GM03348 (cell line): ENCODE data around the gene LHX2.

Source experiments
- DNase-seq: peaks from one replicate; pipeline ENCODE4 v3.0.0; 2012; ENCODE audit warnings: low spot score

Gene LHX2

DNA sequence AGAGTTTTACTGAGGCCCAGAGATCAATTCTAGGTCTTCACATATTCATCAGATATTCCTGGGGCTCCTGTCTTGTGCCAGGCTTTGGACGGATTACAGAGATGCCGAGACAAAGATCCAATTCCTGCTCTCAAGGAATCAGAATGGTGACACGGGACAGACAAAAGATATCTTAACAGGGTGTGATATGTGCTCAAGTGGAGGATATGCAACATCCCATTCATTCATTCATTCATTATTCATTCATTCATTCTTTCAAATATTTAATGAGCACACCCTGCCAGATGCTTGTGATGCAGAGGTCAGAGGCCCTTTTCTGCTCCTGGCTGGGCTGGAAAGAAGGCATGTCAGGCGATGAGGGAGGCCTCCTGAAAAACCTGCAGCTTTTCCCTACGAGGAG, 21.8 kb downstream of the LHX2 start:
- DNase-seq = no peak

DNA sequence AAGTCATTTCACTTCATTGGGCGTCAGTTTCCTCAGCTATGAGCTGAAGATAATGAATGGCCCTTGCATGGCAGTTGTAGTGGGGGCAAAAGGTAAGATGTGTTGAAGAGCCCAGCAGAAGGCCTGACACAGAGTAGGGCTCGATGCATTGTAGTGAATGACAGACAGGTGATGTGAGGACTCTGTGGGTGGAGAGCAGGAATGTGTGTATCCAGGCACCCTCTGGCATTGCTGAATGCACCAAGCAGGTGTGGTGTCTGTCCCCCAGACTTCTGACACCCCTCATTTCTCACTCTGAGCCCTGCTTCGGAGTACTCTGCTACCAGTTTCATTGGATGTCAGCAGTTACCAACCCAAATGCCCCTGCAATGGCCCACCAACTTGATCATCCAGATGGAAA, 22.4 kb downstream of the LHX2 start:
- DNase-seq = no peak

DNA sequence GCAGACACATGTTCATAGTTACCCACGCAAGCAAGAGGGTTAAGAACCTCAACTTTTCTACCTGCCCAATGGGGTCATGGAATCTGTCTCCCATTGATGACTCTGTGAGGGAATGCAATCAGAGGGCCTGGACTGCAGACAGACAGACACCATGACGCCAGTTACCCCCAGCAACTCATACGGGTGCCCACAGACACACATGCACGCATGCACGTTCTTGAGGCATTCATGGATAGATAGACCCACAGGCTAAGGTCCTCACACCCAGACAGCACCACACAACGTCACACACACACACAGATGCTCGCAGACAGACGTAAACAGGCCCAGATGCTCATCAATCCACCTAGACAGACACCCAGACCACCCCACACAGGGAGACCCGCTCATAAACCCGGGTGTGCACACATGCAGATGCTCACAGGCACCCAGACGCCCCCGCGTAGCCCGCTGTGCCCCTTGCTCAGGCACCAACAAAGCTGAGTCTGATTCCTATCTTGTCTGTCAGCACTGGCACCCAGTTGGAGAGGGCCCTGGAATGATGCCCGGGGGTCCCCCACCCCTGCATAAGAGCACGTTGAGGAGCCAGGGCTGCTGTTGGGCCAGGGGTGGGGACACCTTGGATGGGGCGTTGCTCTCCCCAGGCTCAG, 23.6 kb downstream of the LHX2 start:
- no peak for DNase-seq

DNA sequence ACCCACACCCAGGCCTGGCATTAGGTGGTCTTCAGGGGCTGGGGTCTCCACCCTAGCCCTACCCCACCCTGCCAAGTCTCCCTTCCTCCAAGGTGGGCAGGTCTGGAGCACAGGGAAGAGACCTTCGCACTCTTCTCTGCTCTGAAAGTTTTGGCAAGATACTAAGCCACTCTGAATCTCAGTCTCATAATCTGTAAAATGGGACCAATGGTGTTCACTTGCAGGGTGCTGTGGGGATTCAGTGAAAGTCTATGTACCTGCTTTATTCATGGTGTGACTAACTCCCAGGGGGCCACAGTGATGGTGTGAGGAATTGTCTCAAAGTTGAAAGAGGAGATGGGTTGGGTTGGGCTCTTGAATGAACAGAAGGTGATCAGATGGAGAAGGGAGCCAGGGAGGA, 25.0 kb downstream of the LHX2 start:
- no peak for DNase-seq

DNA sequence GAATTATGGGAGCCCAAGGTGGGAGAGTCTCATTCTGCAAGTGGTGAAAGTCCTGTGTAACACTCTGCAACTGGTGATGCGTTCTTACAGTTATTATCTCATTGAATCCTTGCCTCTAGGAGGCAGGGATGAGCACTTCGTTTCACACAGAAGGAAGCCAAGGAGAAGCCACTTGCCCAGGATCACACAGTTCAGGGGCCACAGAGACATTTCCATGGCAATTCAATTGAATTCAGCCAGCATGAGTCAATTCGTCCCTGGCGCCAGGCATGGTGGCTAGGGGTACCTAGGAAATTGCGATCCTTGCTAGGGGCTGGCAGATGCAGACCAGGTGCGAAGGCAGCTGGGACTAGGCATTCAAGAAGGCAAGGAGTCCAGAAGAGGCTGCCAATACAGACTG, 26.2 kb downstream of the LHX2 start:
- no peak for DNase-seq

DNA sequence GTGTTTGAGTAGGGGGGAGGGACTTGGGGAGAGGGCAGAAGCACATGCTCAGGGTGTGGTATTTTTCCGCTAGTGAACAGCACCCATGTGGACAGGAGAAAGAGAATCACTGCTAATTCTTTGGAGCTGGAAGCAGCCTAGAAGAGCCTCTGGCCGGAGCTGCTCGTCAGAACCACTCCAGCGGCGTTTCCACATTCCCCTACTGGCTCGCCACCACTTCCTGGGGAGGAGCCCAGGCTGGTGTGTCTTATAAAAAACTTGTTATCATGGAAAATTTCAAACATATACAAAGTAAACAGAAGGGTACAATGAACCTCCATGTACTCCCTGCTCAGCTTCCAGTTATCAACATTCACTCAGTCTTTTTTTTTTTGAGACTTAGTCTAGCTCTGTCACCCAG, 26.7 kb downstream of the LHX2 start:
- peak; percentile 47 for DNase-seq

DNA sequence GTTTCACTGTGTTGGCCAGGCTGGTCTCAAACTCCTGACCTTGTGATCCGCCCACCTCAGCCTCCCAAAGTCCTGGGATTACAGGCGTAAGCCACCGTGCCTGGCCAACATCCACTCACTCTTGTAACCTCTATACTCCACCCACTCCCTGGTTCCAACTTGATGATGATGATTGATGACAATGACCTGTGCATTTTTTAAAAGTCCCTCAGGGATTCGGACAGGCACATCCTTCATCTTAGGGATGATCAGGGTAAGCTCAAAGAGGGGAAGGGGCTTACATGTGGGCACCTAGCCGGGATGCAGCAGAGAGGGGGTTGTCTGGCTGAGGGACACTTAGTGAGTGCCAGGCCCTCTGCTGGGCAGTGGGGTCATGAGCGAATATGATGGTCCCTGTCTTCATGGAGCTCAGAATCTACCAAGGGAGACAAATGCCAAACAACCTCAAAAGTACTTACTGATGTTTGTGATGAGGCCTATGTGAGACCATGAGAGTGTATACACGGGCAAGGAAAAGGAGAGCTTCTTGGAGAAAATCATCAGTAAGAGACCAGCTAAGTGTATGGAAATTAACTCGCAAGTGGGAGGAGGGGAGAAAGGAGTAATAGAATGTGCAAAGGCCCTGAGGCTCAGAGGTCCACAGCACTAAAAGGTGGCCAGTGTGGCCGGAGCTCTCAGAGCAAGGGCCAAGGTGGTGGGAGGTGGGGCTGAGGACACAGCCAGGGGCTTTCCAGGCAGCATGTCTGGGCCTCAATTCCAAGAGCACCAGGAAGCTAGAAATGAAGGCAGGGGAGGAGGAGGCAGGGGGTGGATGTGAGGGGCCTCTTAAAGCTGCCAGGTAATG, 27.4 kb downstream of the LHX2 start:
- no peak for DNase-seq

DNA sequence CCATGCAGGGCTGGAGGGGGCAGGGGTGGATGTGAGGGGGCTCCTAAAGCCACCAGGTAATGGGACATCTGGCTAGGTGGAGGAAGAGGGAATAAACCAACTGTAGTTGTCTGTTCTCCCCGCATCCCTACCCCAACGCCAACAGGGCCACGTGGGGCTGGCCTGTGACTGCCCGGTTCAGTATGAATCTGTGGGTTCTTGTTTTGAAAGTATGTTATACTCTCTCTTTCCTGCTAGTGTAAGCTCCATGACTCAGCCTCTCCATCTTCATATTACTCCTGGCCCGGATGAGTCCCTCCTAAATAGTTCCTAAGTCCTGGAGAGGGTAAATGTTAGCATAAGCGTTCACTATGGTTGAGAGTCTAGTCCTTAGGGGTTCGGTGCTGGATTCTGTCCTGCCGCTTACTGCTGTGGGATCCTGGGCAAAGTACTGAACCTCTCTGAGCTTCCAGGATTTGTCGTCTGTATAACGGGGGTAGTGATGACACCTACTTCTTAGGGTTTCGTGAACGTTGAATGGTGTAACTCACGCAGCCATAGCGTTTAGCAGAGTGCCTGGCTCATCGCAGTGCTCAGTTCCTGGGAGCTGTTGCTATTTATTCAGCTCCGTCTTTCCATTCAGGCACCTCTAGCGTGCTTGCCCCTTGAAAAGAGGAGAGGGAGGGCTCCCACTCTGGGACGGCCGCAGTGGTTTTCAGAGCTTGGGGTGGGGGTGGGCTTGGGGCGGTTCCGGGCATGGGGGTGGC, 28.8 kb downstream of the LHX2 start:
- DNase-seq = peak; percentile 61

DNA sequence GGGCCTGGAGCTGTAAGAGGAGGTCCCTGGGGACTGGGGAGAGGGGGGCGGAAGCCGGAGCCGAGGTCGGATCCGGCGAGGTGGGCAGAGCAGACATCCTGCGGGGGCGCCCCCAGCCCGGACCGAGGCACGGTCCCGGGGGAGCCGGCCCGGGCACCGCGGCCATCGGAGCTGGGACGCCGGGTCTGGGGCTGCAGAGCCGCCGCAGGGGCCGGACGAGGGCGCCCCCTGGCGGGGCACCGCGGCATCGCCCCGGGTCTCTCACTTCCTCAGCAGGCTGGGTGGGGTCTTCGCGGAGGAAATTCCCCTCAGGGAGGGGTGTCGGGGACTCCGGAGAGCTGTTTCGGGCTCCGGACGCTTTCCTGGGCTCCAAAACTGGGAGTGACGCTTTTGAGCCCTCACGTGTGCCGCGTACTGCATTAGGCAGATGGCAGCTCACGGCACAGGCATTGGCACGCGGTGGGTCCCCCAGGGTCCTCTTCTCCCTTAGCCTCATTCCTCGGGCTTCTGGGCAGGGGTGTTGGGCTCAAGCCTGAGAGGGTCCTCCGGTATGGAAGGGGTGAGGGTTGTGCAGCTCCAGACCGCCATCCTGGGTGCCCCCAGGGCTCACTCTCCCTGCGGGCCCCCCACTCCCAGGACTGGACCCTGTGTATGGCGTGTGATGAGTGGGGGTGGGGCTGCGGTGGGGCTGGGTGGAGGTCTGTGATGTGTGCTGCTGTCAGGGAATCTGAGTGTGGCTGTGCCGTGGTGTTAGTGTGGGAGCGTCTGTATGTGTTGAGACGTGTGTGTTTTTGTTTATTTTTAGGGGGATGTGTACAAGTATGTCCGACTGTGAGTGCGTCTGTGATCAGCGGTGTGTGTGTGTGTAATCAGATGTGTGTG, 29.6 kb downstream of the LHX2 start:
- DNase-seq = peak; percentile 90

DNA sequence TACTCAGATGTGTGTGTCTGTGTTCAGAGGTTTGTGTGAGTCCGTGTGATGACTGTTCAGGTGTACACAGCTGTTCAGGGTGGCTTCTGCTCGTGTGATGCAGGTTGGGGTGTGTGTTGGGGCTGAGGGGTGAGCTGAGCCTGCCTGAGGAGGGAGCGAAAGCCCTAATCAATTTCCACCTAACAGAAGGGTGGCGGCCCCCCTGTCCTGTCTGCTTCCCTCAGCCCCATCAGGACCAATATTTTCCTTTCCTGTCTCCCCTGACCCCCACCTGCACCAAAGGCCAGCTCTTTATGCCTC, 30.2 kb downstream of the LHX2 start:
- no peak for DNase-seq

DNA sequence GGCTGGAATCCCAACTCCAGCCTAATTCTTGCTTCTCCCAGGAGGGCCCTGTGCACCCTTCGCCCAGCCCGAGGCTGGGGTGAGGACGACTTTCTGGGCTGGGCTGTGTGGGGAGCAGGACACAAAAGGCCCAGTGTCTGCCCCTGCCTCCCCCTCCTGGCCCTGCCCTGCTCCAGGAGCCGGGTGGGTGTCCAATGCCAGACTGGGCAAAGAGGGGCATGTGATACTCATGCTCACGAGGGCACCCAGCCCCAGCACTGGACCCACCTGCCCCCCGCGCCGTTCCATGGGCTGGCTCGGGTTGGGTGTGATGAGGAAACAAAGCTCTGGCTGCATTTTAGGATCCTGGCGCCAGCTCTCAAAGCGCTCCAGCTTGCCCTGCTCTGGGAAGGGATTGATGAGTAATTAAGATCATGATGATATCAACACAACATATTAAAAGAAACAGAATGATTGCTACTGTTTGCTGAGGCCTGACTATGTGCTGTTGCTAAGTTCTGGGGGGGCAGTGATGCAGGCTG, 30.7 kb downstream of the LHX2 start:
- no peak for DNase-seq

DNA sequence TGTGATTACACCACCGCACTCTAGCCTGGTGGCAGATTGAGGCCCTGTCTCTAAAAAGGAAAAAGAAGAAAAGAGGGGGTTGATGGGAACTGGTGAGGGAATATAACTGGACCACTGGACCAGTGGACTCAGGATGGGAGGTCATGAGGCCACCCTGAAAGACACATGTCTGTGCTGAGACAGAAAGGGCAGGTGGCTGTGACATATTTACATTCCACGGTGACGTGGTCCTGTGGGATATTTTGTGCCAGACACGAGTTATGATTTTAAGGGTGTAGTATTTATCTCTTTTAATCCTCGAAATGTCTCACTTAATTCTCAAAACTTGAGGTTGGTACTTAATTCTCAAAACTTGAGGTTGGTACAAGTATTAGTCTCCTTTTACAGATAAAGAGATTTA, 32.9 kb downstream of the LHX2 start:
- no peak for DNase-seq

DNA sequence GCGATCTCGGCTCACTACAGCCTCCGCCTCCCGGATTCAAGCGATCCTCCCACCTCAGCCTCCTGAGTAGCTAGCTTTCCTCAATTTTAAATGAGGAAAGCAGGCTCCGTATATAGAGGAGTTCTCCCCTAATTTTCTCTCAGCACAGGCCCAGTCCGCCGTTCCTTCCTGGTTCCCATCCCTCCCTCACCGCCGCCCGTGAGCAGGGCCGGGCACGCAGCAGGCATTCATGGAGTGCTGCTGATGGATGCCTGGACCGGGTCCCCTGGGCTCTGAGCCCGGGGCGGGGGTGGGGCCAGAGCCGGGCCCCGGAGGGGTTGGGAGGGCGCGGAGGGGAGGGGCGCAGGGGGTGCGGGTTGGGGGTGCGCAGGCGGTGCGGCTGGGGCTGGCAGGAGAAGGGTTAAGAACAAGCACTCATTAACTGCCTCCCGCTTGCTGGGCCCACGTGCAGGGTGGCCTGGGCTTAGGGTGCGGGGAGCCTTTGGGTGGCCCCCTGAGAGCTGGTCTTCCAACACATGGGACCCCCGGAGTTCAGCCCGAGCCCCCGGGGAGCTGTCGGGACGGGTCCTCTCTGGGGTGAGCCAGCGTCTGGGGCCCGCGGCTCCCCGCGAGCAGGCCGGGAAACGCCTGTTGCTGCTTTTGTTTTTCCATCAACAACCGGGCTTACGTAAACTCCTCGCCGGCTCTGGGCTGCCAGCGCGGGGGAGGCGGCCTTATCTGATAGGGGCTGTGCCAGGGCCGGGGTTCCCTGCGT, 33.7 kb downstream of the LHX2 start:
- DNase-seq = peak; percentile 65

DNA sequence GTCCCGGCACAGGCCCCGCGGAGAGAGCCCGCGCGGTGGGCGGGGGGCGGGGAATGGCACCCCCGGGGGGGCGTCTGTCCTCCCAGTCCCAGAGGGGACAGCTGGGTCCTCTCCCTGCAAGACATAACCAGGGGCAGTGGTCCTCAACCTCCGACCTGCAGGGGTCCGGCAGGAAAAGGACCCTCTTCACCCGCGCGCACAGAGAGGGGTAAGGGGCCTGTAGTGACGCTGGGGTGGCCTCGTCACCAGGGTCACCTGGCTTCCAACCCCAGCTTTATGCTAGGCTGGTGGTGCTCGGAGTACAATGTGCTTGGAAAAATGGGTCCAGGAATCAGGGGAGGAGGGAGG, 34.2 kb downstream of the LHX2 start:
- no peak for DNase-seq

DNA sequence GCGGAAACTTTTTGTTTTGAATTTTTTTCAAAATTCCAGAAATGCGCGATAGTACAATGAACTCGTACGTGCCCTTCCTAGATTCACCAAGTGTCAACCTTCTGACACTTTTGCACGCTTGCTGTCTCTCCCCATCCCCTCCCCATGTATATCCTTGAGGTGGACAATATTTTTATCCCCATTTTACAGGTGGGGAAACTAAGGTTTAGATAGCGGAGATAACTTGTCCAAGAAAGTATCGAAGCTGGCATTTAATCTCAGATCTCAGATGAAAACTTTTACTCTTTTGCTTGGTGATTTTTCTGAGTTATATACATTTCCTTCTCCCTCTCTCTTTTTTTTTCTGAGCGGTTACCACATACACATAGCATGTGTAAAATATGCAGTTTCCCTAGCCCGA, 34.6 kb downstream of the LHX2 start:
- DNase-seq = no peak

DNA sequence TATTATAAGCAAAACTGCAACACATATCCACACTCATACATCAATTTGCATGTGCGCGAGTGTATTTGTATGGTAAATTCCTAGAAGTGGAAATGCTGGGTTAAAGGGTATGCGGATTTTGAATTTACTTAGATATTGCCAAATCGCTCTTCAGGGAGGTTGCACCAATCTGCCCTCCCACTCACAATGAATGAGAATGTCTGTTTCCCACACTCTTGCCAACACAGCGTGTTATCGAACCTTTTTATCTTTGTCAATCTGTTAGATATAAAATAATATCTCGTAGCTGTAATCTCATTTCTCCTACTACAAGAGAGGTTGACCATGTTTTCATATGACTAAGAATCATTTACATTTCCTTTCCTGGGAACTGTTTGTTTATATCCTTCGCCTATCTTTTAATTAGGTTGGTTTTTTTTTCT, 35.7 kb downstream of the LHX2 start:
- no peak for DNase-seq

DNA sequence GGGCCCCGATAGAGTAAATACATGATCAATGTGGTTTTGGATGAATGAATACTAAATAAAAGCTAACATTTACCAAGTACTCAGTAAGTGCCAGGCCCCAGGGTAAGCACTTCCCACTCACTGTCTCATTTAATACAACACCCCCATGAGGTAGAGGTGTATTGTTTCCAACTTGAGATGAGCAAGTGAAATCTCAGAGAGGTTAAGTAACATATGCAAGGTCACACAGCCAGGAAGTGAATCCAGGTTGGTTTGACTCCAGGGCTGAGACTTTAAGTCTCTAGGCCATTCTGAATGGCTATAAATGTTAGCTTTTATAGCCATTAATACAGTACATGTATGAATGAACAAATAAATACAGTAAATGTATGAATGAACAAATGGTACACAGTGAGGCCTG, 39.4 kb downstream of the LHX2 start:
- no peak for DNase-seq

DNA sequence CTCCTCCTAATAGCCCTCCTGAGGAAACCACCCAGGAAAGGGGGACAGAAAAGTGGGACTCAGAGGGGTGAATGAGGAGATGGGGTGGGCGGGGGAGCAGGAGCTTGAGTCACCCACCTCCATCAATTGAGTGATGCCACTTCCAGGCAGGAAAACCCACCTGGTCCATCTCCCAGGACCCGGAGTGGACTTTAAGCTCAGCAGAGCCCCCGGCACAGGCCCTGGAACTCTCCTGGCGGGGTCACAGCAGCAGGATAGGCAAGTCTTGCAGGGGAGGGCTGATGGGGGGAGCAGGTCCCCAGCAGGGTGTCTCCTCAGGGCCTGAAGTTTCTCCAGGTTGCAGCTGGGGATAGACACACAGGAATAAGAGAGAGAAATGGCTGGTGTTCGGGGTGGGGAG, 40.8 kb downstream of the LHX2 start:
- no peak for DNase-seq

DNA sequence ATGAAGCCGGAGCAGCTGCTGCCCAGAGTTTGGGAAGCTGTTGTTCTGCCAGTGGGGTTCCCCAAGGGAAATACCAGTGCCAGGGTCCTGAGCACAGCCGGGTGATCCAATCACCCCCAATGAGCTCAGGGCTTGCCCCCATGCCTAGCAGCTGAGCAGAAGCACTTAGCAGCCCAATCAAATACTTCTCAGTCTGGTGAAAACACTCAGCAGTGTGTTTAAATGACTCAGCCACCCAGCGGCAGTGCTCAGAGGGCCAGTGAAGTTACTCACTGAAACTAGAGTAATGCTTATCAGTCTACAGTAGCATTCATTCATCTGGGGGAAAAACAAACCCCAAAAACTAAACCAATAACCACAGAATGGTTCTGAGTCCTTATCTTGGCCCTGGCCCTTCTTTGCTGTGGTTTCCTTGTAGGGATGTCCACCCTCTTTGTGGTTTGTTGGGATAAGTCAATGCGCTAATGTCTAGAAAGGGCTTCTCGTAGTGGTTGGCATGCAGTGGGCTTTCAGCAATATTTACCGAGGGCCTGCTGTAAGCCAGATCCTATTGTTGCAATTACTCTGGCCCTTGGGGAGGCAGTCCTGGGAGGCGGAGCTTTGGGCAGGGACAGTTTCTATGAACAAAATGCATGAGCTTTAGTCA, 43.1 kb downstream of the LHX2 start:
- peak; percentile 85 for DNase-seq

DNA sequence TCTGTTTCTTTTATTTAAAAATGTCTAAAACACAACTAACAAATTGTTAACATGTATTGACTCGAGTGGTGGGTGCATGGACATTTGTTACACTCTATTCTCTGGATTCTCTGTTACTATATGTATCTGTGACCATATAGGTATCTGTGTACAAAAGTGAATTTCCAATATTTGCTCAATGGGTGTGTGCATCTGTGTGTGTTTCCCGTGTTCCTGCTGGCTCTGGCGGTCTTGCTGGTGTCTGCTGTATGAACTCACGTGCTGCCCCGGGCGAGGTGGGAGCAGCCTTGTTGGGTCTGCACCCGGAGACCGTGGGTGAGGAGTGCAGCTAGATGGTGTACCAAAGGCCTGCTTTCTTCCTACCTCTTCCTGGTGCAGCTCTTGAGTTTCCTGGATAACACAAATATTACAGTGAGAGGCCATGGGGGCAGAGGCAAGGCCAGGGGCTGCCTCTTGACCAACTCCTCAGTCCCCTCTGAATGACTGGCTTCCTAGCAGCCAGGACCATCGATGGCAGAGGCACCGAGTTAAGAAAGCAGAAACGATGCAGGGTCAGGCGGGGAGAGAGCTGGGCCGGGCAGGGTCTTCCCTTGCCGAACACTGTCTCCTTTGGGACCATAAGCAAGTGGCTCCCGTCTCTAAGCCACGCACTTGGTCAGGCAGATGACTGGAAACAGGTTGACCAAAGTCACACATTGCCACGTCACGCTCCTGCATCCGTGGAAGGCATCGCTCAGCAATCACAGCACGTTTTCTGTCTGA, 49.5 kb downstream of the LHX2 start:
- DNase-seq = no peak
